HEK293T (cell line): ENCODE measurements around the gene ARFIP1.

Experiments used
- CTCF ChIA-PET: fragments of 350-600 bp; formaldehyde crosslinking; extraction: SDS; loops from one replicate; lab custom pipeline; 2021; ENCODE audit warnings: antibody characterized with exemption, inconsistent platforms; lab: Yijun Ruan, JAX
- POLR2A ChIA-PET: fragments of 350-600 bp; formaldehyde crosslinking; extraction: SDS; loops from one replicate; lab custom pipeline; 2020; ENCODE audit warnings: antibody characterized with exemption, inconsistent platforms; lab: Yijun Ruan, JAX
- DNase-seq: peaks from one replicate; pipeline ENCODE4 v3.0.0; 2012; ENCODE audit warnings: mixed read lengths; ENCODE audit errors: extremely low spot score
- ARNT ChIP-seq: fragments of 450-650 bp; IDR thresholded peaks from 2 replicates; pipeline ENCODE4 v1.6.1; 2017; ENCODE audit warnings: mild to moderate bottlenecking
- BHLHE40 ChIP-seq: fragments of 450-650 bp; IDR thresholded peaks from 2 replicates; pipeline ENCODE4 v1.6.1; 2016; ENCODE audit warnings: mild to moderate bottlenecking, moderate library complexity, borderline replicate concordance
- CTBP1 ChIP-seq: fragments of 450-650 bp; IDR thresholded peaks from 2 replicates; pipeline ENCODE4 v1.6.1; 2016; ENCODE audit warnings: borderline replicate concordance
- ELF4 ChIP-seq: fragments of 450-650 bp; IDR thresholded peaks from 2 replicates; pipeline ENCODE4 v1.6.1; 2017; ENCODE audit warnings: antibody characterized with exemption
- FOXA1 ChIP-seq: fragments of 450-650 bp; IDR thresholded peaks from 2 replicates; pipeline ENCODE4 v1.6.1; 2016; ENCODE audit warnings: mild to moderate bottlenecking
- FOXK2 ChIP-seq: fragments of 450-650 bp; IDR thresholded peaks from 2 replicates; pipeline ENCODE4 v1.6.1; 2016; ENCODE audit warnings: mild to moderate bottlenecking
- FOXM1 ChIP-seq: fragments of 450-650 bp; IDR thresholded peaks from 2 replicates; pipeline ENCODE4 v1.6.1; 2017; ENCODE audit warnings: mild to moderate bottlenecking, borderline replicate concordance
- HDGF ChIP-seq: fragments of 450-650 bp; IDR thresholded peaks from 2 replicates; pipeline ENCODE4 v1.6.1; 2017; ENCODE audit warnings: antibody characterized with exemption, borderline replicate concordance
- L3MBTL2 ChIP-seq: fragments of 450-650 bp; conservative IDR thresholded peaks from 2 replicates; pipeline ENCODE4 v1.6.1; 2016; ENCODE audit warnings: mild to moderate bottlenecking
- LEF1 ChIP-seq: fragments of 450-650 bp; IDR thresholded peaks from 2 replicates; pipeline ENCODE4 v1.6.1; 2017; ENCODE audit warnings: mild to moderate bottlenecking, borderline replicate concordance
- NFRKB ChIP-seq: fragments of 450-650 bp; IDR thresholded peaks from 2 replicates; pipeline ENCODE4 v1.6.1; 2016; ENCODE audit warnings: mild to moderate bottlenecking, moderate library complexity
- SP1 ChIP-seq: fragments of 450-650 bp; IDR thresholded peaks from 2 replicates; pipeline ENCODE4 v1.6.1; 2017
- SUZ12 ChIP-seq: fragments of 450-650 bp; IDR thresholded peaks from 2 replicates; pipeline ENCODE4 v1.6.1; 2016; ENCODE audit warnings: mild to moderate bottlenecking
- TARDBP ChIP-seq: fragments of 450-650 bp; IDR thresholded peaks from 2 replicates; pipeline ENCODE4 v1.6.1; 2016
- ZNF384 ChIP-seq: fragments of 450-650 bp; IDR thresholded peaks from 2 replicates; pipeline ENCODE4 v1.6.1; 2016
- TF ChIP-seq, protein P1 (sequence below): fragments of 450-650 bp; IDR thresholded peaks from 2 replicates; pipeline ENCODE4 v1.6.1; 2016

Gene ARFIP1

DNA sequence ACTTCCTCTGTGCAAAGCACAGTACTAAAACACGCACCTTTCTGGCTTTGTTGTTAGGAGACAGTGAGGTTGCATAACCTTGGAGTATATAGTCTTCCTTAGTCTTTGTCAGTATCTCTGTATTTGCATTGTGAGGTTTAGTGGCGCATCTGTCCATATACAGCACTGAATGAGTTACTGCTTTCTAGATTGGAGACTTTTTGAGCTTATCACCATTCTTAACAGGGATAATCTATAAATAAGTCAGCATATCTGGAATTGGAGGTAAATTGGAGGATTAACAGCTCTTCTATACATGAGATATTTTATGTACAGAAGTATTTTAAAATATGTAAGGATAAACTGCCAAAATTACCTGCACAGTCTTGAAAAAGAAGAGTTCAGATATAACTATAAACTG, 160.7 kb downstream of the ARFIP1 start:
- ChIA-PET POLR2A (no interaction called here), CTCF (interaction anchor here (1.0 kb wide), 1 partner anchor 11 kb away, joined by 3 read pairs; no protein-coding TSS in a partner anchor)
- TF ChIP-seq ZNF384, result no peak
- no peak for TF ChIP-seq ARNT
- TF ChIP-seq CTBP1, result no peak
- TF ChIP-seq SP1, result no peak
- no peak for TF ChIP-seq L3MBTL2
- TF ChIP-seq SUZ12, result no peak
- TF ChIP-seq BHLHE40, result no peak
- no peak for TF ChIP-seq FOXK2
- no peak for DNase-seq

DNA sequence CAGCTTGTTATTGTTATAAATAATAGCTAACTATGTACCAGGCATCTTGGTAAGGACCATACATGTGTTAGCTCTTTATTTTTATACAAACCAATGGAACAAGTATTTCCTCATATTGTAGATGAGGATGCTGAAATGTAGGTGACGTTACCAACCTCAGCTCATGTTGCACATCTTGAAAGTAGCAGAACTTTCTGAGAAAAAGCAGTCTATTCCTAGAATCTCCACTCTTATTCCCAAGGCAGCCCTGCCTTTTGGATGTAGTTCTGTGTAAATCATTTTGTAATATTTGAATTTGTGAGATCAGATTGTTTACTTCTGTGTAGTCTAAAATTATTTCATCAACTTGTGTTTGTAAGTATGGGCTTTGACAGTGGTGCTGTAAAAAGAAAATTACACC, 161.7 kb downstream of the ARFIP1 start:
- TF ChIP-seq HDGF (no peak), TARDBP (no peak), FOXK2 (no peak), NFRKB (no peak), FOXA1 (no peak), ZNF384 (no peak), LEF1 (no peak), SP1 (no peak)
- POLR2A ChIA-PET, result no interaction called here
- CTCF ChIA-PET, result interaction anchor here (1.0 kb wide), 1 partner anchor 10 kb away, joined by 3 read pairs; no protein-coding TSS in a partner anchor
- DNase-seq, result no peak

DNA sequence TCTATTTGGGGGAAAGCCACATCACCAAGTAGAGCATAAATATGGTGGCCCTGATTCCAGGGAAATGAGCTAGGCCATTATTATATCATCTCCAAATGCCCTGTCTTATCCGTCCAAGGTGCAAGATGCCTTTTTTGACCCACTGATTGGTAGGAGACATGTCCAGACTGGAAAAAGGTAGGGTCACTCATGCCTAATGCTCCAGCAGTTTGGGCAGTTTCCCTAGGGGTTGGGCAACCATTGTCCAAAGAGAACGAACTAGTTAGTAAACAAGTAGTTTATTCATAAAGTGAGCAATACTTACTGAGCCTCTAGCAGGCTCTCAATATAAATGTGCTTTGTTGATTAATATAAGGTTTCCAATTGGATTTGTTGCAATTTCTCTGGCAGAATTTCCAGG, 162.6 kb downstream of the ARFIP1 start:
- no peak for DNase-seq
- TF ChIP-seq FOXM1 (no peak), ELF4 (no peak), TARDBP (no peak), SUZ12 (no peak)
- CTCF ChIA-PET, result no interaction called here
- POLR2A ChIA-PET, result no interaction called here

DNA sequence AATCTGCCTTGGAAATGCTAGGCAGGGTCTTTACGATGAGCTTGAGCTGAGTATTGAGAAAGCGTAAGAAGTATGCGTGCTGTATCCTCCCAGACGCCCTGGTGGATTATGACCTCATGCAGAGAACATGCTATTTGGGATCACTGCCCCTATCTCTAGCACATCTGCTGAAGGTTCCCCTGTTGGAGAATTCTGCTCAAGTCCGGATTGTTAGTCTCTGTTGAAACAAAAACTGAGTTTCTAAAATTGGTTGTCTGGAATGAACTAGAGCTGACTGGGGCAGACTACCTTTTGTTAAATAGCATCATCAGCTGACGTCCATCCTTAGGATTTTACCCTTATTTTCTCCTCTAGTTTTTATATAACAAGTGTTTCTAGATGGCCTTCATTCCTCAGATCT, 163.9 kb downstream of the ARFIP1 start:
- POLR2A ChIA-PET, result interaction anchor here (1.5 kb wide), 1 partner anchor 8 kb away, joined by 4 read pairs; the partner anchor contains the start of gene FHDC1
- no peak for DNase-seq
- CTCF ChIA-PET, result interaction anchor here (0.6 kb wide), 1 partner anchor 18 kb away, joined by 7 read pairs; no protein-coding TSS in a partner anchor

DNA sequence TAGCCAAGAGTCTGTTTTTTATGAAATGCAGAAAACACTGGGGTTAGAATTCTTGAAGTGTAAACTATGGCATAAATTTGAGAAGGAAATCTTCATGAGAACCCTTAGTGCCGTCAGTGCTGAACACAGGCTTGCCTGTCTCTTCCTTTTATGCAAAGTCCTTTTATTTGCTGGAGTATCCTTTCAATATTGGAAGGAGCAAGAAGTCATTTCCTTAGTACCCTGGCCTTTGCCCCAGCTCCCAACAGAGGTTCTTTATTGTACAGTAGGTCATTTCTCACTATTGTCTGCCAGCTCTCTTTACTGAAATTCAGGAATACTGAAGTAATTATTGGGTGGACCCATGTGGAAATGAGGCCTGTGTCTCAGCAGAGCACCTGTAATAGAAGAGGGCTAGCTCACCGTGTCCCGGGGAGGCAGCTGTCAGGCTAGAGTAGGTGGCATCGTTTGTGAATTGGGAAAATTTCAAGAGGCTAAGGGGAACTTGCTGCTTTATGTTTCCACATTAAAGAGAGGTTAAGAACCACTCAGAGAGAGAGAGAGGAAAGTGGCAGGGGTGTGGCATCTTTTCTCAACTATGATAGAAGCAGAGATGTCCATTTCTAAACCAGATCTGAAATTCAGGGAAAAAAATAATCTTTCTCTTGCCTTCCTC, 165.0 kb downstream of the ARFIP1 start:
- TF ChIP-seq LEF1 (no peak), FOXM1 (no peak), HDGF (no peak), SUZ12 (no peak), SP1 (no peak), TARDBP (no peak), L3MBTL2 (no peak), FOXK2 (no peak), ELF4 (no peak), ARNT (no peak), CTBP1 (no peak), ZNF384 (no peak), FOXA1 (no peak), NFRKB (no peak), BHLHE40 (no peak)
- TF ChIP-seq, protein P1, sequence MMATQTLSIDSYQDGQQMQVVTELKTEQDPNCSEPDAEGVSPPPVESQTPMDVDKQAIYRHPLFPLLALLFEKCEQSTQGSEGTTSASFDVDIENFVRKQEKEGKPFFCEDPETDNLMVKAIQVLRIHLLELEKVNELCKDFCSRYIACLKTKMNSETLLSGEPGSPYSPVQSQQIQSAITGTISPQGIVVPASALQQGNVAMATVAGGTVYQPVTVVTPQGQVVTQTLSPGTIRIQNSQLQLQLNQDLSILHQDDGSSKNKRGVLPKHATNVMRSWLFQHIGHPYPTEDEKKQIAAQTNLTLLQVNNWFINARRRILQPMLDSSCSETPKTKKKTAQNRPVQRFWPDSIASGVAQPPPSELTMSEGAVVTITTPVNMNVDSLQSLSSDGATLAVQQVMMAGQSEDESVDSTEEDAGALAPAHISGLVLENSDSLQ, result no peak
- ChIA-PET POLR2A (interaction anchor here (1.1 to 1.5 kb wide), 2 partner anchors 9 to 13 kb away, joined by 3 to 4 read pairs; partner anchors contain the start of gene FHDC1), CTCF (no interaction called here)
- DNase-seq, result no peak

More for the DNA sequence above, 163.9 kb downstream of the ARFIP1 start:
- TF ChIP-seq TARDBP (no peak), BHLHE40 (no peak), FOXA1 (no peak), ZNF384 (no peak), FOXK2 (no peak), CTBP1 (no peak), NFRKB (no peak), L3MBTL2 (no peak), FOXM1 (no peak), ELF4 (no peak), HDGF (no peak), SP1 (no peak), SUZ12 (no peak), LEF1 (no peak), ARNT (no peak)
- TF ChIP-seq, protein P1, result no peak

DNA sequence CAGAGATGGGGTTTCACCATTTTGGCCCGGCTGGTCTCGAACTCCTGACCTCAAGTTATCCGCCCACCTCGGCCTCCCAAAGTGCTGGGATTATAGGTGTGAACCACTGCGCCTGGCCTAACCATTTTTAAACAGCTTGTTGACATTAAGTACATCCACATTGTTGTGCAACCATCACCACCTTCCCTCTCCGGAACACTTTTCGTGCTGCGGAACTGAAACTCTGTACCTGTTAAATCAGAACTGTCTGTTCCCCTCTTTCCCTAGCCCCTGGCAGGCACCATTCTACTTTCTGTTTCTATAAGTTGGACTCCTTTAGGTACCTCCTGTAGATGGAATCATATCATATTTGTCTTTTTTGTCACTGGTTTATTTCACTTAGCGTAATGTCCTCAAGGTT, 165.9 kb downstream of the ARFIP1 start:
- POLR2A ChIA-PET, result no interaction called here
- no peak for DNase-seq

More for the DNA sequence above, 165.9 kb downstream of the ARFIP1 start:
- TF ChIP-seq NFRKB (no peak), CTBP1 (no peak), HDGF (no peak), FOXA1 (no peak), FOXK2 (no peak), SUZ12 (no peak)
- TF ChIP-seq, protein P1, result no peak
- CTCF ChIA-PET, result no interaction called here
